Urinary bladder (tissue), 4 donors: Measurements from ENCODE around the gene NKD2. TPM values are rescaled to one million over a fixed set of nuclear protein-coding genes. Genes with fewer than 3 reads are reported as not detected.

ENCODE experiments used
- DNase-seq: peaks from one replicate; pipeline ENCODE4 v3.0.0-alpha.2; 2015; ENCODE audit errors: extremely low spot score
- H3K27ac ChIP-seq: one replicate; pipeline ENCODE4 v1.5.1; 2013; ENCODE audit warnings: low read depth, mild to moderate bottlenecking, moderate library complexity
- H3K36me3 ChIP-seq: one replicate; pipeline ENCODE4 v1.6.1; 2013; ENCODE audit warnings: mild to moderate bottlenecking, moderate library complexity; ENCODE audit not compliant: insufficient read depth
- H3K4me1 ChIP-seq: one replicate; pipeline ENCODE4 v1.6.1; 2013; ENCODE audit warnings: mild to moderate bottlenecking, moderate library complexity; ENCODE audit not compliant: insufficient read depth
- H3K4me3 ChIP-seq: one replicate; pipeline ENCODE4 v1.5.1; 2013; ENCODE audit warnings: low read depth, low read length
- WGBS: extraction: QIAGEN DNeasy Blood & Tissue Kit; methylation state at CpG from one replicate; pipeline ENCODE4 v1.1.7; 2013; 5-methylcytosine and 5-hydroxymethylcytosine counted together
- polyA plus RNA-seq: library from polyadenylated mRNA; stranded (reverse); fragments of 200-250 nt; gene quantifications from one replicate; pipeline ENCODE4 v1.2.3, GENCODE V29; 2013
- total RNA-seq: library from RNA; depleted of rRNA; stranded (reverse); fragments of >200 nt; gene quantifications from one replicate; pipeline ENCODE4 v1.2.3, GENCODE V29; 2014
- donor health status: healthy with polysubstance abuse.
- donor health status: healthy.

Gene NKD2
- 1.3 TPM for total RNA-seq
- 7.5 TPM for polyA plus RNA-seq

DNA sequence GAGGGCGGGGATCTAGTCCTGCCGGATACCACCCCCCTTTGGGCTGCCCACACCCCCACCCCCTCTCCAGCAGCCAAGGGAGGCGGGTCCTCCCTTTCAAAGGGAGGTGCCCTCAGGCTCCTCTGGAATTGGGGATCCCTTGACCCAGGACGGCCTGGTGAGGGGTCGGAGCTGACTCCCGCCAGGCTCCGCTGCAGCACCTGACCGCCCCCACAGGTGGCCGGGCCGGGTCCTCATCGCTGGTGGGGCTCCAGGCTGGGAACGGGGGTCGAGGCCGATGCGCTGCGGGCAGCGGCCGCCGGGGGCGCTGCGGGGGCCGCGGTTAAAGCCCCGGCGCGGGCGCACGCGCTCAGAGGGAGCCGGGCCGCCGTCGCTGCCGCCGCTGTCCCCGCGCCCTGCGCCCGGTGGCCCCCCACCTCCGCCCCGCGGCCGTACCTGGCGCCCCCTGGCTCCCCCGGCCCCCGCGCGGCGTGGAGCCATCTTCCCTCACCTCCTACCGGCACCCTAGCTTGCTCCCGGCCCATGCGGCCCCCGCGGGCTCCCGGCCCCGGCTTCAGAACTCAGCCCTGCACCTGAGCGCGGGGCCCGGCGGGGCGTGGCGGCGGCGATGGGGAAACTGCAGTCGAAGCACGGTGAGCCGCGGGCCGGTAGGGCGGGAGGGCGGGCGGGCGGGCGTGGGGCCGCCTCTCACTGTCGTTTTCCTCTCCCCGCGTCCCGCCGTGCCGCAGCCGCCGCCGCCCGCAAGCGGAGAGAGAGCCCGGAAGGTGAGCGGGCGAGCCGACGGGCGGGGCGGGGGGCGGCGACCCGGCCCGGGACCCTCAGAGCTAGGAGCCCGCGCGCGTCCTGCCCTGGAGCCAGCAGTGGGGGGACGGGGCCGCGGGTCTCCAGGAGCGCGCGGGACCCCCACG, at the start of gene NKD2:
Gene NKD2 (plus strand): TSS at position 352 of the 908 bp plus-strand sequence. CDS start 256 bp downstream, at position 608.
- peaks cover 4% of the 10 kb centered on the region for H3K4me1 ChIP-seq
- H3K36me3 ChIP-seq: no peaks in the 10 kb centered on the region
- WGBS: 2% methylated on average over 101 of the region's 108 CpGs
- DNase-seq: no peak
- H3K27ac ChIP-seq: no peak within 1 kb of the TSS
- peak within 1 kb of the TSS; percentile 58 for H3K4me3 ChIP-seq

- no peak for DNase-seq
- no peak overlapping the region for H3K4me3 ChIP-seq
- no peak overlapping the region for H3K27ac ChIP-seq
- H3K4me1 ChIP-seq: no peaks in the 10 kb centered on the region
- WGBS: 93% methylated on average over 47 of the region's 47 CpGs
- H3K36me3 ChIP-seq: no peaks in the 10 kb centered on the region
These were observed 48.7 kb upstream of the NKD2 start for GRCh38 chr5:959581-960531.

- DNase-seq: no peak
- no peak overlapping the region for H3K27ac ChIP-seq
- H3K4me3 ChIP-seq: no peak overlapping the region
- H3K36me3 ChIP-seq: no peaks in the 10 kb centered on the region
- no peaks in the 10 kb centered on the region for H3K4me1 ChIP-seq
- WGBS: 84% methylated on average over 7 of the region's 7 CpGs
These were observed 48.1 kb upstream of the NKD2 start for GRCh38 chr5:960551-960950.

- Histone ChIP-seq H3K36me3 (no peaks in the 10 kb centered on the region), H3K4me3 (no peak overlapping the region), H3K27ac (no peak overlapping the region), H3K4me1 (no peaks in the 10 kb centered on the region)
- DNase-seq: no peak
- 86% methylated on average over 27 of the region's 27 CpGs for WGBS
These were observed 47.4 kb upstream of the NKD2 start for GRCh38 chr5:961002-961710.

- DNase-seq: no peak
- 92% methylated on average over 24 of the region's 24 CpGs for WGBS
- H3K4me1 ChIP-seq: no peaks in the 10 kb centered on the region
These were observed 46.8 kb upstream of the NKD2 start for GRCh38 chr5:961711-962240.

DNA sequence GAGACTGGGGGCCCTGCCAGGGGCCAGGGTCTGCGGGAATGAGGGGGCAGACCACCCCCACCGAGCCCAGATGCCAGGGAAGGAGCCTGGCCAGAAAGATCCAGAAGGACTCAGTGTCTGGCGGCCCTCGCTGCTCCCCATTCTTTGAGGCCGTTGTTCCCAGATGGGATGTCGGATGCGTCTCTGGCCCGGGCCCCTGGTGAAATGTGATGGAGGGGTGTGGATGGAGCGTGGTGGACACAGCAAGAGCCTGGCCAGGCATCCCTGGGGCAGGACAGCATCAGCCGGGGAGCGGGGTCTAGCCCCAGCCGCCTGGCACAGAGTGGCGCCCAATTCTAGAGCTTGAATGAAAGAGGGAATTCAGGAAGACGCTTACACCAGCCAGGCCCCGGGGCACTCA, 46.2 kb upstream of the NKD2 start:
- DNase-seq: no peak
- WGBS: 94% methylated on average over 15 of the region's 15 CpGs
- H3K4me1 ChIP-seq: no peaks in the 10 kb centered on the region

More at GRCh38 chr5:961711-962240, 46.8 kb upstream of the NKD2 start:
- Histone ChIP-seq H3K4me3 (no peak overlapping the region), H3K36me3 (no peaks in the 10 kb centered on the region), H3K27ac (no peak overlapping the region)

DNA sequence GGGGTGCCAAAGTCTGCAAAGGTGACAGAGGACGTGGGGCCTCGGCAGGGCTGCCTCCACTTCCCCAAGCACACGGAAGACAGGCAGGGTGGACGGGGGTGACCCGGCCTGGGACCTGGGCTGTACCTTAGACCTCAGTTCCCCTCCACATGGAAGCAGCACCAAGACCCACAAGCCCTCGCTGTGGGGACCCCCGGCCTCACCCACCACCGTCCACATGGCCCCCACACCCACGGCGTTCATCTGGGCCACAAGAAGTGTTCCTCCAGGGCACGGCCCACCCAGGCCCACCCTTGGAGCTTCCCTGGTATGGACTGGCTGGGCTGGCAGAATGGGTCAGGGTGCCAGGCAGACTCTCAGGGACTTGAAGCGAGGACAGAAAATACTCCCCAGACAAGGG, 45.8 kb upstream of the NKD2 start:
- Histone ChIP-seq H3K27ac (no peak overlapping the region), H3K4me3 (no peak overlapping the region), H3K4me1 (no peaks in the 10 kb centered on the region), H3K36me3 (no peaks in the 10 kb centered on the region)
- no peak for DNase-seq
- WGBS: 94% methylated on average over 12 of the region's 12 CpGs

More for the DNA sequence above, 46.2 kb upstream of the NKD2 start:
- Histone ChIP-seq H3K4me3 (no peak overlapping the region), H3K27ac (no peak overlapping the region), H3K36me3 (no peaks in the 10 kb centered on the region)

DNA sequence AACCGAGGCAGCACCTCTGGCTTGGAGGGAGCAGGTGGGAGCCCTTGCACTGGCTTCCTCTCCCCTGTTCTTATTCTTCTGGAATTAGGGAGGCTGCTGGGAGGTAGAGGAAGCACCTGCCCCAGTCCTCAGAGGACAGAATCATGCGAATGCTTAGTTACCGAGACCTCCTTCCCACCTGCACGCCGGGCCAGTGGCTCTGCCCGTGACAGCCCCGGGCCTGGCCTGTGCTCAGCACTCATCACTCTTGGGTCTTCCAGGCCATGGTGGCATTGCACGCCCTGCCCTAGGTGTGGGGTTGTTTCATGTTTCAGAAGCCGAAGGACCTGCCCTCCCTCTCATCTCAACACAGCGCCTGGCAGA, 45.3 kb upstream of the NKD2 start:
- DNase-seq: no peak
- WGBS: 82% methylated on average over 10 of the region's 10 CpGs
- H3K36me3 ChIP-seq: no peaks in the 10 kb centered on the region
- no peaks in the 10 kb centered on the region for H3K4me1 ChIP-seq
- H3K4me3 ChIP-seq: no peak overlapping the region
- H3K27ac ChIP-seq: no peak overlapping the region

GRCh38 chr5:963673-964531, 44.7 kb upstream of the NKD2 start:
- peak; percentile 73 for DNase-seq
- WGBS: 46% methylated on average over 31 of the region's 31 CpGs
- H3K27ac ChIP-seq: no peak overlapping the region

DNA sequence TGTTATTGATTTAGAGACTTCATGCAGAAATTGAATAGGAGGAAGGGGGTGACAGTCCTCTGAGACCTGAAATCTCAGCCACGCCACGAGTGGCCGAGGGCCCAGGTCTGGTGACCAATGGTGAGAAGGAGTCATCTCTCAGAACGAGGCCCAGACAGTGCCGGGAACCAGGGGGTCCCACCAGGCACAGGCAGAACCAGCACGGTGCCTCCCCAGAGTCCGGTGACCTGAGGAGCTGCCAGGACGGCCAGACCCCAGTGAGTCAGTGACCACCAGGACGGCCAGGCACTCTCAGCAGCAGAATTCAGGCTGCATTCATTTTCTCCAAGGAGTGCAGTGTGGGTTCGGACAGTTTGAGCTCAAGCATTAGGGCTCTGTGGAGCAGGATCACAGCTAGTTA, 43.8 kb upstream of the NKD2 start:
- no peak overlapping the region for H3K4me3 ChIP-seq
- H3K4me1 ChIP-seq: no peaks in the 10 kb centered on the region
- no peaks in the 10 kb centered on the region for H3K36me3 ChIP-seq
- 77% methylated on average over 10 of the region's 10 CpGs for WGBS
- DNase-seq: no peak
- no peak overlapping the region for H3K27ac ChIP-seq

More at GRCh38 chr5:963673-964531, 44.7 kb upstream of the NKD2 start:
- H3K4me3 ChIP-seq: no peak overlapping the region
- H3K36me3 ChIP-seq: no peaks in the 10 kb centered on the region
- H3K4me1 ChIP-seq: no peaks in the 10 kb centered on the region

DNA sequence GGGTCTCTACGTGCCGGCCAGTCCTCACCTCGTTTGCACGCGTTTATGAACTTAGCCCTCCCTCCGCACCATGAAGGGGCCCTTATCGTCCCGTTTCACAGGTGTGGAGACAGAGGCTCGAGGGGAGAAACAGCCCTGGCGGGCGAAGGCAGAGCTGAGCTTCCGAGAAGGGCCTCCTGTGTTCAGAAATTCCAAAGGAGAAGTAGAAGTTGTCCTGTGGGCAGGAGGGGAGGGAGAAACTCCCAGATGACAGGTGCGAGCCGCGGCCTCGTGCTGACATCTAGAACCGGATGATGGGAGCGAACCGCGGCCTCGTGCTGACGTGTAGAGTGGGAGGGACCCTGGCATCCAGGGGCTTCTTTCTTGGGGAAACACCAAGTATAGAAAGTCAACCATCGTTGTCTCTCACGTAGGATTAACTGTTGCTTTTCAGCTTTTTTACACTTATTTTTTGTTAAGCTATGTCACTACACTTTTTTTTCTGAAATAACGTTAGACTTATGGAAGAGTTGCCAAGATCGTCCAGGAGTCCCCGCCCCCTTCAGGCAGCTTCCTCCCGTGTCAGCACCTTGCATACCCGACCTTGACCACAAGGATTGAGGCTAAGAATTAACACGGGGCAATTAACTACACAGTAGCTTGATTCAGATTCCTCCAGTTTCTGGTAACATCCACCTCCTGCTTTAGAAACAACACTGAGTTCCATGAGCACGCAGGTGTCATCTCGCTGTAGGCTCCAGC, 42.8 kb upstream of the NKD2 start:
- Histone ChIP-seq H3K27ac (no peak overlapping the region), H3K4me1 (no peaks in the 10 kb centered on the region), H3K4me3 (no peak overlapping the region), H3K36me3 (no peaks in the 10 kb centered on the region)
- DNase-seq: no peak
- 87% methylated on average over 32 of the region's 32 CpGs for WGBS

- Histone ChIP-seq H3K27ac (no peak overlapping the region), H3K4me1 (no peaks in the 10 kb centered on the region), H3K4me3 (no peak overlapping the region), H3K36me3 (no peaks in the 10 kb centered on the region)
- WGBS: 88% methylated on average over 9 of the region's 9 CpGs
- DNase-seq: no peak
These were observed 42.3 kb upstream of the NKD2 start for GRCh38 chr5:966345-966710.
